ENCODE measurements around the gene UNC79. TPM values are rescaled to one million over a fixed set of nuclear protein-coding genes. Genes with fewer than 3 reads are reported as not detected.
"Not testable (repeated sequence)": the region's sequence is repeated elsewhere in the genome, so short reads cannot be mapped to it uniquely, and the experiment has no call there.

Gene UNC79
- total RNA-seq, 2 experiments from 2014 or later = not detected

- Mint-ChIP-seq H3K27me3 (peaks cover 22% of the 10 kb centered on the region), H3K4me3 (no peak overlapping the region), H3K27ac (no peak overlapping the region), H3K36me3 (ENCODE audit: low read depth) (no peaks in the 10 kb centered on the region), H3K9me3 (no peaks in the 10 kb centered on the region), H3K4me1 (no peaks in the 10 kb centered on the region)
- POLR2A ChIA-PET = no interaction called here
- CTCF ChIA-PET = no interaction called here
- no peak for DNase-seq
These were observed 27.5 kb downstream of the UNC79 start for GRCh38 chr14:93458234-93458633.

- DNase-seq = no peak
- Mint-ChIP-seq H3K27me3 (peaks cover 9% of the 10 kb centered on the region), H3K27ac (no peak overlapping the region), H3K4me3 (no peak overlapping the region), H3K4me1 (no peaks in the 10 kb centered on the region), H3K9me3 (no peaks in the 10 kb centered on the region), H3K36me3 (ENCODE audit: low read depth) (no peaks in the 10 kb centered on the region)
- ChIA-PET POLR2A (no interaction called here), CTCF (no interaction called here)
These were observed 31.7 kb downstream of the UNC79 start for GRCh38 chr14:93462479-93462878.

GRCh38 chr14:93464271-93464670, 33.5 kb downstream of the UNC79 start:
- no peak for DNase-seq
- Mint-ChIP-seq H3K27me3 (peaks cover 11% of the 10 kb centered on the region), H3K9me3 (no peaks in the 10 kb centered on the region), H3K4me3 (no peak overlapping the region), H3K27ac (no peak overlapping the region), H3K4me1 (no peaks in the 10 kb centered on the region), H3K36me3 (ENCODE audit: low read depth) (no peaks in the 10 kb centered on the region)
- ChIA-PET POLR2A (no interaction called here), CTCF (no interaction called here)

- DNase-seq = no peak
- H3K4me1 Mint-ChIP-seq = no peaks in the 10 kb centered on the region
- H3K36me3 Mint-ChIP-seq (ENCODE audit: low read depth) = no peaks in the 10 kb centered on the region
- H3K27me3 Mint-ChIP-seq = peaks cover 26% of the 10 kb centered on the region
- ChIA-PET POLR2A (no interaction called here), CTCF (no interaction called here)
- H3K27ac Mint-ChIP-seq = no peak overlapping the region
- H3K9me3 Mint-ChIP-seq = no peaks in the 10 kb centered on the region
- no peak overlapping the region for H3K4me3 Mint-ChIP-seq
These were observed 44.7 kb downstream of the UNC79 start for GRCh38 chr14:93475471-93475870.

GRCh38 chr14:93476305-93476704, 45.6 kb downstream of the UNC79 start:
- no peak for DNase-seq
- Mint-ChIP-seq H3K27ac (no peak overlapping the region), H3K27me3 (peaks cover 21% of the 10 kb centered on the region), H3K9me3 (no peaks in the 10 kb centered on the region), H3K36me3 (ENCODE audit: low read depth) (no peaks in the 10 kb centered on the region), H3K4me3 (no peak overlapping the region), H3K4me1 (no peaks in the 10 kb centered on the region)
- CTCF ChIA-PET = no interaction called here
- POLR2A ChIA-PET = no interaction called here

- CTCF ChIA-PET; H3K4me1 Mint-ChIP-seq; POLR2A ChIA-PET; H3K9me3 Mint-ChIP-seq; H3K36me3 Mint-ChIP-seq (ENCODE audit: low read depth); H3K27ac Mint-ChIP-seq; DNase-seq; H3K4me3 Mint-ChIP-seq: not testable (repeated sequence)
- peaks cover 14% of the 10 kb centered on the region for H3K27me3 Mint-ChIP-seq
These were observed 48.3 kb downstream of the UNC79 start for GRCh38 chr14:93479074-93479473.

GRCh38 chr14:93480867-93481266, 50.1 kb downstream of the UNC79 start:
- Mint-ChIP-seq H3K4me3 (no peak overlapping the region), H3K36me3 (ENCODE audit: low read depth) (no peaks in the 10 kb centered on the region), H3K27ac (no peak overlapping the region), H3K9me3 (no peaks in the 10 kb centered on the region), H3K4me1 (no peaks in the 10 kb centered on the region), H3K27me3 (peaks cover 5% of the 10 kb centered on the region)
- DNase-seq = no peak
- ChIA-PET CTCF (no interaction called here), POLR2A (no interaction called here)

GRCh38 chr14:93481758-93482157, 51.0 kb downstream of the UNC79 start:
- Mint-ChIP-seq H3K4me1 (no peaks in the 10 kb centered on the region), H3K4me3 (no peak overlapping the region), H3K27me3 (peaks cover 5% of the 10 kb centered on the region), H3K27ac (no peak overlapping the region), H3K9me3 (no peaks in the 10 kb centered on the region), H3K36me3 (ENCODE audit: low read depth) (no peaks in the 10 kb centered on the region)
- DNase-seq = no peak
- CTCF ChIA-PET = no interaction called here
- POLR2A ChIA-PET = no interaction called here

GRCh38 chr14:93490001-93490400, 59.3 kb downstream of the UNC79 start:
- POLR2A ChIA-PET = no interaction called here

GRCh38 chr14:93493054-93493453, 62.3 kb downstream of the UNC79 start:
- H3K9me3 Mint-ChIP-seq = no peaks in the 10 kb centered on the region
- H3K27ac Mint-ChIP-seq = no peak overlapping the region
- H3K36me3 Mint-ChIP-seq (ENCODE audit: low read depth) = no peaks in the 10 kb centered on the region

More at GRCh38 chr14:93490001-93490400, 59.3 kb downstream of the UNC79 start:
- no peaks in the 10 kb centered on the region for H3K4me1 Mint-ChIP-seq
- no peak overlapping the region for H3K4me3 Mint-ChIP-seq
- peaks cover 2% of the 10 kb centered on the region for H3K27me3 Mint-ChIP-seq
- DNase-seq = no peak
- no peaks in the 10 kb centered on the region for H3K9me3 Mint-ChIP-seq
- H3K27ac Mint-ChIP-seq = no peak overlapping the region
- no peaks in the 10 kb centered on the region for H3K36me3 Mint-ChIP-seq (ENCODE audit: low read depth)
- CTCF ChIA-PET = no interaction called here

GRCh38 chr14:93493622-93494021, 62.9 kb downstream of the UNC79 start:
- H3K4me1 Mint-ChIP-seq; CTCF ChIA-PET; H3K9me3 Mint-ChIP-seq; H3K27ac Mint-ChIP-seq; H3K27me3 Mint-ChIP-seq; DNase-seq; H3K36me3 Mint-ChIP-seq (ENCODE audit: low read depth); POLR2A ChIA-PET; H3K4me3 Mint-ChIP-seq: not testable (repeated sequence)

More at GRCh38 chr14:93493054-93493453, 62.3 kb downstream of the UNC79 start:
- no peaks in the 10 kb centered on the region for H3K4me1 Mint-ChIP-seq
- POLR2A ChIA-PET = no interaction called here
- H3K27me3 Mint-ChIP-seq = peaks cover 2% of the 10 kb centered on the region
- DNase-seq = no peak
- no peak overlapping the region for H3K4me3 Mint-ChIP-seq
- CTCF ChIA-PET = no interaction called here

GRCh38 chr14:93496856-93497741, 66.4 kb downstream of the UNC79 start:
- DNase-seq = no peak
- no peak overlapping the region for H3K4me3 Mint-ChIP-seq
- H3K27ac Mint-ChIP-seq = no peak overlapping the region
- H3K9me3 Mint-ChIP-seq = no peaks in the 10 kb centered on the region
- ChIA-PET CTCF (no interaction called here), POLR2A (no interaction called here)
- H3K27me3 Mint-ChIP-seq = peaks cover 2% of the 10 kb centered on the region
- H3K36me3 Mint-ChIP-seq (ENCODE audit: low read depth) = no peaks in the 10 kb centered on the region
- H3K4me1 Mint-ChIP-seq = no peaks in the 10 kb centered on the region

GRCh38 chr14:93510056-93510455, 79.3 kb downstream of the UNC79 start:
- POLR2A ChIA-PET = no interaction called here
- CTCF ChIA-PET = no interaction called here
- Mint-ChIP-seq H3K4me1 (no peaks in the 10 kb centered on the region), H3K4me3 (no peak overlapping the region), H3K27me3 (peaks cover 10% of the 10 kb centered on the region), H3K9me3 (no peaks in the 10 kb centered on the region), H3K27ac (no peak overlapping the region), H3K36me3 (ENCODE audit: low read depth) (no peaks in the 10 kb centered on the region)
- DNase-seq = no peak

- CTCF ChIA-PET = no interaction called here
- Mint-ChIP-seq H3K27me3 (peaks cover 11% of the 10 kb centered on the region), H3K4me1 (no peaks in the 10 kb centered on the region), H3K27ac (no peak overlapping the region), H3K9me3 (no peaks in the 10 kb centered on the region), H3K36me3 (ENCODE audit: low read depth) (no peaks in the 10 kb centered on the region), H3K4me3 (no peak overlapping the region)
- DNase-seq = no peak
- POLR2A ChIA-PET = no interaction called here
These were observed 80.3 kb downstream of the UNC79 start for GRCh38 chr14:93511001-93511400.

All from activated CD4-positive, alpha-beta T cell treated with anti-CD3 and anti-CD28 coated beads, Interleukin-2, amount 10 ng/mL, durations not matched to agents 7 days and 5 days (primary cell).